Calu3 (cell line): ENCODE data around the gene SESN2. TPM values are rescaled to one million over a fixed set of nuclear protein-coding genes. Genes with fewer than 3 reads are reported as not detected.

ENCODE experiments used
- BruUV-seq: library from RNA; stranded (reverse); fragments of 400-500 nt; replicated peaks from 2 replicates; lab custom pipeline; 2021; lab: Mats Ljungman, UMichigan
- CTCF ChIA-PET: fragments of 300-600 bp; sonication (Branson Sonifier 250); formaldehyde crosslinking; loops from one replicate; lab custom pipeline; 2022; ENCODE audit warnings: antibody characterized with exemption; lab: Charles Lee
- DNase-seq: peaks from one replicate; pipeline ENCODE4 v3.0.0; 2022
- H3K27ac Mint-ChIP-seq: one replicate; pipeline ENCODE4 v1.8.0; 2022; ENCODE audit warnings: mixed read lengths; ENCODE audit not compliant: unreplicated experiment
- H3K27me3 Mint-ChIP-seq: one replicate; pipeline ENCODE4 v1.8.0; 2022; ENCODE audit warnings: mixed read lengths; ENCODE audit not compliant: unreplicated experiment
- H3K36me3 Mint-ChIP-seq: one replicate; pipeline ENCODE4 v1.8.0; 2022; ENCODE audit warnings: mild to moderate bottlenecking, moderate library complexity, mixed read lengths; ENCODE audit not compliant: insufficient read depth, unreplicated experiment
- H3K4me1 Mint-ChIP-seq: one replicate; pipeline ENCODE4 v1.8.0; 2022; ENCODE audit warnings: mild to moderate bottlenecking, low read depth, mixed read lengths; ENCODE audit not compliant: unreplicated experiment
- H3K4me3 Mint-ChIP-seq: one replicate; pipeline ENCODE4 v1.8.0; 2022; ENCODE audit warnings: mild to moderate bottlenecking, low read depth, moderate library complexity, mixed read lengths; ENCODE audit not compliant: unreplicated experiment
- H3K9me3 Mint-ChIP-seq: one replicate; pipeline ENCODE4 v1.8.0; 2022; ENCODE audit warnings: low read depth, mixed read lengths; ENCODE audit not compliant: unreplicated experiment
- intact Hi-C: fragments of 100-400 bp; cut with micrococcal nuclease; formaldehyde crosslinking; loops from one replicate; pipeline ENCODE4 v1.10.0; 2022; ENCODE audit not compliant: unreplicated experiment
- total RNA-seq: library from RNA; stranded (reverse); gene quantifications from 2 replicates; pipeline ENCODE4 v1.2.3, GENCODE V29; 2022
- TF ChIP-seq, protein P1 (sequence below): fragments of 200-600 bp; IDR thresholded peaks from one replicate; pipeline ENCODE4 v1.8.0; 2022; ENCODE audit warnings: antibody characterized with exemption; ENCODE audit not compliant: unreplicated experiment

Gene SESN2
- total RNA-seq, 1 experiment from 2014 or later, result 13.0 TPM

- H3K36me3 Mint-ChIP-seq, result no peaks in the 10 kb centered on the region
- H3K4me3 Mint-ChIP-seq, result no peak overlapping the region
- TF ChIP-seq, protein P1, sequence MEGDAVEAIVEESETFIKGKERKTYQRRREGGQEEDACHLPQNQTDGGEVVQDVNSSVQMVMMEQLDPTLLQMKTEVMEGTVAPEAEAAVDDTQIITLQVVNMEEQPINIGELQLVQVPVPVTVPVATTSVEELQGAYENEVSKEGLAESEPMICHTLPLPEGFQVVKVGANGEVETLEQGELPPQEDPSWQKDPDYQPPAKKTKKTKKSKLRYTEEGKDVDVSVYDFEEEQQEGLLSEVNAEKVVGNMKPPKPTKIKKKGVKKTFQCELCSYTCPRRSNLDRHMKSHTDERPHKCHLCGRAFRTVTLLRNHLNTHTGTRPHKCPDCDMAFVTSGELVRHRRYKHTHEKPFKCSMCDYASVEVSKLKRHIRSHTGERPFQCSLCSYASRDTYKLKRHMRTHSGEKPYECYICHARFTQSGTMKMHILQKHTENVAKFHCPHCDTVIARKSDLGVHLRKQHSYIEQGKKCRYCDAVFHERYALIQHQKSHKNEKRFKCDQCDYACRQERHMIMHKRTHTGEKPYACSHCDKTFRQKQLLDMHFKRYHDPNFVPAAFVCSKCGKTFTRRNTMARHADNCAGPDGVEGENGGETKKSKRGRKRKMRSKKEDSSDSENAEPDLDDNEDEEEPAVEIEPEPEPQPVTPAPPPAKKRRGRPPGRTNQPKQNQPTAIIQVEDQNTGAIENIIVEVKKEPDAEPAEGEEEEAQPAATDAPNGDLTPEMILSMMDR, result no peak
- H3K27me3 Mint-ChIP-seq, result no peaks in the 10 kb centered on the region
- no peak overlapping the region for H3K27ac Mint-ChIP-seq
- no TSS peak for BruUV-seq
- no peak for DNase-seq
- CTCF ChIA-PET, result no interaction called here
- peaks cover 3% of the 10 kb centered on the region for H3K4me1 Mint-ChIP-seq
- intact Hi-C loops, result no loop called here
- H3K9me3 Mint-ChIP-seq, result no peaks in the 10 kb centered on the region
Measured at GRCh38 chr1:28308750-28309149, 49.4 kb downstream of the SESN2 start.

DNA sequence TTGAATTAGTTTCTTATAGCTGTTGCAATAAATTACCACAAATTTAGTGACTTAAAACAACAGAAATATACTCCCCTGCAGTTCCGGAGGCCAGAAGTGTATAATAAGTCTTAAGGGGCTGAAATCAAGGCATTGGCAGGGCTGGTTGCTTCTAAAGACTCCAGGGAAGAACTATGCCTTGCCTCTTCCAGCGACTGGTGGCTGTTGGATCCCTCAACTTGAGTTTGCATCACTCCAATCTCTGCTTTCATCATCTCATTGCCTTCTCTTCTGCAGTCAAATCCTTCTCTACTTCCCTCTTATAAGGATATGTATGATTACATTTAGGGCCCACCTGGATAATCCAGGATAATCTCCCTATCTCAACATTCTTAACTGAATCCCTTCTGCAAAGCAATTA, 50.4 kb downstream of the SESN2 start:
- no peak overlapping the region for H3K4me3 Mint-ChIP-seq
- no peaks in the 10 kb centered on the region for H3K27me3 Mint-ChIP-seq
- DNase-seq, result no peak
- no peaks in the 10 kb centered on the region for H3K9me3 Mint-ChIP-seq
- H3K4me1 Mint-ChIP-seq, result peaks cover 12% of the 10 kb centered on the region
- BruUV-seq, result no TSS peak
- intact Hi-C loops, result no loop called here
- CTCF ChIA-PET, result no interaction called here
- no peak overlapping the region for H3K27ac Mint-ChIP-seq
- TF ChIP-seq, protein P1, result no peak
- H3K36me3 Mint-ChIP-seq, result no peaks in the 10 kb centered on the region

GRCh38 chr1:28313702-28314546, 54.6 kb downstream of the SESN2 start:
- H3K4me3 Mint-ChIP-seq, result peak overlapping the region; percentile 30
- DNase-seq, result peak; percentile 85
- TF ChIP-seq, protein P1, result no peak
- no peaks in the 10 kb centered on the region for H3K9me3 Mint-ChIP-seq
- peak overlapping the region; percentile 66 for H3K27ac Mint-ChIP-seq
- no peaks in the 10 kb centered on the region for H3K27me3 Mint-ChIP-seq
- CTCF ChIA-PET, result interaction anchor here (0.5 to 2.1 kb wide), 7 partner anchors 8 to 65 kb away, joined by 3 to 12 read pairs (median 6); no protein-coding TSS in a partner anchor
- BruUV-seq, result no TSS peak
- peaks cover 12% of the 10 kb centered on the region for H3K4me1 Mint-ChIP-seq
- intact Hi-C loops, result no loop called here
- no peaks in the 10 kb centered on the region for H3K36me3 Mint-ChIP-seq

DNA sequence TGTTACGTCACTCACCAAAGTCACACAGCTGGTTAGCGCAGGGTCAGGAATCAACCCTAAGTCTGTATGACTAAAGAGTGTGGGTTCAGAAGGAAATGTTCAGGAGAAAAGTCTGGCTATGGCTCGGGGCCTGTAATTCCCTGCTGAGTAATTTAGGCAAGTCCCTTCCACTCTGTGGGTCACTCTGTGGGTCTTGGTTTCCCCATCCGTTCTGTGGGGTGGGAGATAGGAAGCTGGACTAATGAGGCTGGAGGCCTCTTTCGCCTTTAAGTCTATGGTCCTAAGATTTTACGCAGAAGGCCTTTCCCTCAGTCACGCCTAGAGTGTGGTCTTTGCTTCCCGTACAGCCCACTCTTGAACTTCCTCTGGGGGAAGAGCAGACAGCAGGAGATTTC, 55.2 kb downstream of the SESN2 start:
- H3K4me1 Mint-ChIP-seq, result peaks cover 12% of the 10 kb centered on the region
- no TSS peak for BruUV-seq
- TF ChIP-seq, protein P1, result no peak
- no peaks in the 10 kb centered on the region for H3K9me3 Mint-ChIP-seq
- CTCF ChIA-PET, result interaction anchor here (0.5 to 2.1 kb wide), 5 partner anchors 13 to 65 kb away, joined by 3 to 12 read pairs (median 6); no protein-coding TSS in a partner anchor
- intact Hi-C loops, result no loop called here
- H3K36me3 Mint-ChIP-seq, result no peaks in the 10 kb centered on the region
- no peak for DNase-seq
- H3K4me3 Mint-ChIP-seq, result no peak overlapping the region
- H3K27ac Mint-ChIP-seq, result peak overlapping the region; percentile 66
- no peaks in the 10 kb centered on the region for H3K27me3 Mint-ChIP-seq
